Keratinocyte (primary cell): Measurements from ENCODE around the gene B3GNT3. TPM values are rescaled to one million over a fixed set of nuclear protein-coding genes. Genes with fewer than 3 reads are reported as not detected.

Experiments used
- DNase-seq: peaks from one replicate; pipeline ENCODE4 v3.0.0-alpha.2; 2011; ENCODE audit warnings: low read depth, missing footprints, low spot score
- FAIRE-seq: peaks from 2 replicates; lab custom pipeline; 2011; peaks lifted over from hg19 to GRCh38; lab: Jason Lieb, UNC
- H2AFZ ChIP-seq: 2 replicates; pipeline ENCODE4 v1.6.0; 2012; ENCODE audit warnings: low read length, control low read depth, inconsistent platforms; ENCODE audit not compliant: control insufficient read depth
- H3K27ac ChIP-seq: 2 replicates; pipeline ENCODE4 v1.5.1; 2011; ENCODE audit warnings: low read length; ENCODE audit not compliant: control insufficient read depth, insufficient read depth
- H3K27me3 ChIP-seq: 3 replicates; pipeline ENCODE4 v1.6.0; 2011; ENCODE audit warnings: low read length; ENCODE audit not compliant: control insufficient read depth, insufficient read depth; ENCODE audit errors: extremely low read depth
- H3K36me3 ChIP-seq, 2 experiments: 2 replicates in 1 of 2; 3 replicates in 1 of 2; pipeline ENCODE4 v1.5.1; 2011; ENCODE audit warnings: low read length in 2 of 2, mild to moderate bottlenecking in 1 of 2; ENCODE audit not compliant: control insufficient read depth in 2 of 2, insufficient read depth in 2 of 2; ENCODE audit errors: extremely low read depth in 1 of 2
- H3K4me1 ChIP-seq: 3 replicates; pipeline ENCODE4 v1.5.1; 2011; ENCODE audit warnings: low read length; ENCODE audit not compliant: control insufficient read depth, insufficient read depth; ENCODE audit errors: extremely low read depth
- H3K4me2 ChIP-seq: 3 replicates; pipeline ENCODE4 v1.6.0; 2011; ENCODE audit warnings: low read depth, low read length; ENCODE audit not compliant: control insufficient read depth, insufficient read depth; ENCODE audit errors: extremely low read depth
- H3K4me3 ChIP-seq, 3 experiments: fragments of 200-600 bp in 1 of 3; sonication (generic) in 1 of 3; 2 replicates in 2 of 3; 3 replicates in 1 of 3; pipeline ENCODE4 v1.5.1; 2011 to 2016; ENCODE audit warnings: low read length in 3 of 3, mild to moderate bottlenecking in 3 of 3, control low read depth in 2 of 3, inconsistent platforms in 1 of 3, low read depth in 1 of 3, mixed read lengths in 1 of 3, mixed run types in 1 of 3, moderate library complexity in 1 of 3; ENCODE audit not compliant: control insufficient read depth in 2 of 3, insufficient read depth in 2 of 3; ENCODE audit errors: extremely low read depth in 1 of 3
- H3K79me2 ChIP-seq: 2 replicates; pipeline ENCODE4 v1.6.0; 2012; ENCODE audit warnings: low read length; ENCODE audit not compliant: control insufficient read depth, insufficient read depth
- H3K9ac ChIP-seq: 3 replicates; pipeline ENCODE4 v1.6.0; 2011; ENCODE audit warnings: low read length; ENCODE audit not compliant: control insufficient read depth, insufficient read depth; ENCODE audit errors: extremely low read depth
- H3K9me1 ChIP-seq: 3 replicates; pipeline ENCODE4 v1.6.0; 2011; ENCODE audit warnings: low read length; ENCODE audit not compliant: control insufficient read depth, insufficient read depth; ENCODE audit errors: extremely low read depth
- H3K9me3 ChIP-seq: 2 replicates; pipeline ENCODE4 v1.5.1; 2012; ENCODE audit warnings: low read depth, low read length; ENCODE audit not compliant: control insufficient read depth
- H4K20me1 ChIP-seq: 3 replicates; pipeline ENCODE4 v1.6.0; 2011; ENCODE audit warnings: low read length; ENCODE audit not compliant: control insufficient read depth, insufficient read depth; ENCODE audit errors: extremely low read depth
- CTCF ChIP-seq, 3 experiments: IDR thresholded peaks in 1 of 3; conservative IDR thresholded peaks in 1 of 3; optimal IDR thresholded peaks in 1 of 3; 2 replicates in 2 of 3; 3 replicates in 1 of 3; pipeline versions ENCODE3 to v1.5.1; 2011; ENCODE audit warnings: low read length in 3 of 3, mild to moderate bottlenecking in 3 of 3, moderate library complexity in 2 of 3, control low read depth in 1 of 3, inconsistent platforms in 1 of 3; ENCODE audit not compliant: insufficient read depth in 2 of 3; ENCODE audit errors: extremely low read depth in 1 of 3
- EZH2 ChIP-seq: IDR thresholded peaks from one replicate; pipeline ENCODE4 v1.6.1; 2012; ENCODE audit warnings: inconsistent platforms, mild to moderate bottlenecking, low read length, moderate library complexity
- dilution Hi-C: fragments of 300-500 bp; cut with MboI; formaldehyde crosslinking; loops from one replicate; pipeline ENCODE4 v1.7.0; 2020; ENCODE audit warnings: low sequenced_read_pairs; ENCODE audit not compliant: extremely low pct_ligation_motif_present
- polyA plus RNA-seq, 5 experiments: library from polyadenylated mRNA; depleted of rRNA in 3 of 5; stranded (reverse) in 3 of 5; stranded (forward) in 1 of 5; unstranded in 1 of 5; fragments of >200 nt; gene quantifications; 1 replicate in 1 of 5; 2 replicates in 3 of 5; 3 replicates in 1 of 5; pipeline versions ENCODE4 v1.2.1 to v1.2.3, GENCODE V29; 2011 to 2012; ENCODE audit warnings: missing spikeins in 2 of 5, low read depth in 1 of 5, low replicate concordance in 1 of 5
- small RNA-seq, 3 experiments: library from RNA; depleted of rRNA; stranded (forward); fragments of <200 nt; gene quantifications; one replicate each; pipeline ENCODE3, GENCODE V24; 2012; ENCODE audit warnings: low read depth in 3 of 3, low replicate concordance in 1 of 3; ENCODE audit not compliant: insufficient read length in 3 of 3

B3GNT3 gene
- polyA plus RNA-seq, 1 donor (not counting 4 experiments of a cell fraction or from before 2014, with no cell fraction given): 4.4 TPM

DNA sequence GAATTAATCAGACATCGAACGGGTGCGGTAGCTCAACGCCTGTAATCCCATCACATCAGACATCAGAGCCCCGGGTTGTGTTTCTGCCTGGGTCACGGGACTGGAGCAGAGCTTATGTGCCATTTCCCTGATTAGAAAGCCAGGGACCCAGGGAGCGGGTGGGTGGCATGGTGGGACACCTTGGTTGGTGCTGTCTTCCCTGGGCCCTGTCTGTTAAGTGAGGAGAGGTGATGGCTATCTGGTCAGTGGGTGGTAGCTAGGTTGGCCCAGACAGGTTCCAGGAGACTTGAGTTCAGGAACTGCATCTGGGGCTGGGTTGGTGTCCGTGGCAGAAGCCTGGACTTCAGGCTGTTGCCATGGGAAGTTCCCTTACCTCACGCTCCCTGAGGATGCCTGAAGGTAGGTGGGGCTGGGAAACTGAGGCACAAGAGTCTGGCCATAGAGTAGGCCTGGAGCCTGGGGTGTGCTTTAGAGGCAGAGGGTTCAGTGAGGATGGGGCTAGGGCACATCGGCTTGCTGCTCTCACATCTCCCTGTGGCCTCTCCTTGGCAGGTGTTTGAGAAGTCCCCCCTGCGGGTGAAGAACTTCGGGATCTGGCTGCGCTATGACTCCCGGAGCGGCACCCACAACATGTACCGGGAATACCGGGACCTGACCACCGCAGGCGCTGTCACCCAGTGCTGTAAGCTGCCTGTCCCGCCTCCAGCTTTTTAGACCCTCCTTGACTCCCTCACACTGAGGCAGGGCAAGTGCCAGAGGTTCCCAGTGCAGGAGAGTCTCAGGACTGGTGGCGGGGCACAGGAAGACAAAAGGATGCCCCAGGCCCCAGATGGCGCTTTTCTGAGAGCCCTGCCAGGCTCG lies 66.8 kb downstream of the B3GNT3 start:
- Histone ChIP-seq H3K79me2 (peaks cover 33% of the 10 kb centered on the region), H3K9me3 (no peaks in the 10 kb centered on the region), H3K9me1 (no peaks in the 10 kb centered on the region), H3K36me3 (peaks cover 34 to 43% of the 10 kb centered on the region in 2 experiments), H3K4me1 (peaks cover 14% of the 10 kb centered on the region), H3K27ac (peak overlapping the region; percentile 93), H3K9ac (peak overlapping the region; percentile 100), H3K27me3 (no peaks in the 10 kb centered on the region), H3K4me3 (peak overlapping the region; percentile 89 to 100 (median 99)), H2AFZ (no peak overlapping the region), H3K4me2 (peak overlapping the region; percentile 88), H4K20me1 (peaks cover 27% of the 10 kb centered on the region)
- TF ChIP-seq EZH2 (no peak), CTCF (optimal IDR thresholded peaks at IDR 0.05 in 1 of 3, IDR thresholded peaks at IDR 0.05 in 1 of 3, conservative IDR thresholded peaks at IDR 0.05 in 1 of 3; ENCODE audit: extremely low read depth in 1 of 3, insufficient read depth in 2 of 3, low read length in 3 of 3) (no peak)
- FAIRE-seq (no peak), DNase-seq (no peak)
- dilution Hi-C loops: no loop called here

GRCh38 chr19:17862711-17863519 lies 68.0 kb downstream of the B3GNT3 start:
- Histone ChIP-seq H3K27ac (no peak overlapping the region), H4K20me1 (peaks cover 27% of the 10 kb centered on the region), H3K27me3 (no peaks in the 10 kb centered on the region), H3K9me3 (no peaks in the 10 kb centered on the region), H3K79me2 (peaks cover 33% of the 10 kb centered on the region), H3K4me3 (no peak overlapping the region), H3K9me1 (no peaks in the 10 kb centered on the region), H3K9ac (peak overlapping the region; percentile 16), H3K4me2 (no peak overlapping the region), H3K36me3 (peaks cover 34 to 43% of the 10 kb centered on the region in 2 experiments), H3K4me1 (peaks cover 14% of the 10 kb centered on the region), H2AFZ (no peak overlapping the region)
- dilution Hi-C loops: no loop called here
- no peak for TF ChIP-seq CTCF (optimal IDR thresholded peaks at IDR 0.05 in 1 of 3, IDR thresholded peaks at IDR 0.05 in 1 of 3, conservative IDR thresholded peaks at IDR 0.05 in 1 of 3; ENCODE audit: extremely low read depth in 1 of 3, insufficient read depth in 2 of 3, low read length in 3 of 3)
- FAIRE-seq (no peak), DNase-seq (no peak)

Small RNA genes within 50 kb of the gene (small RNA-seq; reads per million reads assigned to genes)
- gene SNORA68: 0 reads per million in 3 experiments

Other genes starting within 250 kb of the B3GNT3 start
- gene COLGALT1, start 239.5 kb upstream of the B3GNT3 start, polyA plus RNA-seq: 89.4 to 126 TPM (median 90.9 TPM) in 3 replicates
- under 0.01 TPM in 1 of 3 replicates, not detected in the others for gene UNC13A, start 106.8 kb upstream of the B3GNT3 start, polyA plus RNA-seq
- 3.7 to 10.7 TPM (median 4.4 TPM) in 3 replicates for gene MAP1S, start 75.7 kb upstream of the B3GNT3 start, polyA plus RNA-seq
- 0.14 to 0.22 TPM (median 0.21 TPM) in 3 replicates for gene FCHO1, start 43.7 kb upstream of the B3GNT3 start, polyA plus RNA-seq
- 0.19 to 0.24 TPM in 2 of 3 replicates, not detected in the other for gene INSL3, start 26.4 kb downstream of the B3GNT3 start, polyA plus RNA-seq
- 0.37 to 0.59 TPM (median 0.50 TPM) in 3 replicates for gene JAK3, start 52.8 kb downstream of the B3GNT3 start, polyA plus RNA-seq
- 1,044 to 1,469 TPM (median 1,312 TPM) in 3 replicates for gene RPL18A, start 64.8 kb downstream of the B3GNT3 start, polyA plus RNA-seq
- gene SLC5A5, start 76.8 kb downstream of the B3GNT3 start, polyA plus RNA-seq: not detected in 3 replicates
- 56.8 to 87.0 TPM (median 58.7 TPM) in 3 replicates for gene CCDC124, start 137.9 kb downstream of the B3GNT3 start, polyA plus RNA-seq
- gene KCNN1, start 172.0 kb downstream of the B3GNT3 start, polyA plus RNA-seq: not detected in 3 replicates
- gene ARRDC2, start 213.0 kb downstream of the B3GNT3 start, polyA plus RNA-seq: 2.4 to 3.5 TPM (median 2.5 TPM) in 3 replicates